NOMO-1 treated with dmso at 0.1 percent for 144 hours (cell line): ENCODE data around the gene EFCAB12.
"Not testable (repeated sequence)": the region's sequence is repeated elsewhere in the genome, so short reads cannot be mapped to it uniquely, and the experiment has no call there.

Experiments
- DNase-seq: peaks from one replicate; lab custom pipeline; 2025; ENCODE audit not compliant: unreplicated experiment; lab: John Stamatoyannopoulos, UW

EFCAB12 gene

DNA sequence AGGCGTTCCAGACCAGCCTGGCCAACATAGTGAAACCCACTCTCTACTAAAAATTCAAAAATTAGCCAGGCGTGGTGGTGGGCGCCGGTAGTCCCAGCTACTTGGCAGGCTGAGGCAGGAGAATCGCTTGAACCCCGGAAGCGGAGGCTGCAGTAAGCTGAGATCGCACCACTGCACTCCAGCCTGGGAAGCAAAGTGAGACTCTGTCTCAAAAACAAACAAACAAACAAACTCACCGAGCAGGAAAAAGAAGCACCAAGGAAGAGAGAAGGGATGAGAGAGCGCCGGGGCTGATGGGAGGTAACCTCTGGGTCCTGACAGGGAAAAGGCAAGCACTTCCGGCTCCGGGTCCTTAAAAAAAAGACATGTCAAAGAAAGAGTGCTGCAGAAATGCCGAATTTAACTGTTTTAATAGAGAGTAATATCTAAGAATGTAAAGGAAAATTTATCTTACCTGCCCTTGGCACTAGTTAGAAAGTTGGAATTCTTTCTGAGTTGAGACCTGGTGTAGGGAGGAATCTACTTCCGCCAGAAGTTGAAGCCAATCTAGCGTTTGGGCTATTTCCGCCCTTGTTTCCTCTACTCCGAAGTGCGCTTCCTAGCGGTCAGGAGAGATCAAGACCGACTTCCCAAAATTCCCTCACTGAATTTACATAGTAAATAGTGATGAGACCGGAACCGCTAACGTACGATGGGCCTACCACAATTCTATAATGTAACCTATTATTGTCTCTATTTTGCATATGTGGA, 29.1 kb downstream of the EFCAB12 start:
- DNase-seq = peak; percentile 94

DNA sequence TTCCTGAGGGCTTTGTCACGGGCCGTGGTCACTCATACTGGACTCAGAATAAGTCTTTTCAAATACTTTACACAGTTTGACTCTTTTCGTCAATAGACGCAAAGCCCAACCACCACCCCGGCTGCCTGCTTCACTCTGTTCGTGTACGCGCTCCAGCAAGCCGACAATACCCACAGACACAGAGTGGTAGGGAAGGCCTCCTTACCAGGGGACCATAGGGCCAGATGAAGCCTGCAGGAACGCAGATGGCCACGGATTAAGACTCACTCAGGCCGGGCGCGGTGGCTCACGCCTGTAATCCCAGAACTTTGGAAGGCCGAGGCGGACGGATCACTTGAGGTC, 29.7 kb downstream of the EFCAB12 start:
- no peak for DNase-seq

DNA sequence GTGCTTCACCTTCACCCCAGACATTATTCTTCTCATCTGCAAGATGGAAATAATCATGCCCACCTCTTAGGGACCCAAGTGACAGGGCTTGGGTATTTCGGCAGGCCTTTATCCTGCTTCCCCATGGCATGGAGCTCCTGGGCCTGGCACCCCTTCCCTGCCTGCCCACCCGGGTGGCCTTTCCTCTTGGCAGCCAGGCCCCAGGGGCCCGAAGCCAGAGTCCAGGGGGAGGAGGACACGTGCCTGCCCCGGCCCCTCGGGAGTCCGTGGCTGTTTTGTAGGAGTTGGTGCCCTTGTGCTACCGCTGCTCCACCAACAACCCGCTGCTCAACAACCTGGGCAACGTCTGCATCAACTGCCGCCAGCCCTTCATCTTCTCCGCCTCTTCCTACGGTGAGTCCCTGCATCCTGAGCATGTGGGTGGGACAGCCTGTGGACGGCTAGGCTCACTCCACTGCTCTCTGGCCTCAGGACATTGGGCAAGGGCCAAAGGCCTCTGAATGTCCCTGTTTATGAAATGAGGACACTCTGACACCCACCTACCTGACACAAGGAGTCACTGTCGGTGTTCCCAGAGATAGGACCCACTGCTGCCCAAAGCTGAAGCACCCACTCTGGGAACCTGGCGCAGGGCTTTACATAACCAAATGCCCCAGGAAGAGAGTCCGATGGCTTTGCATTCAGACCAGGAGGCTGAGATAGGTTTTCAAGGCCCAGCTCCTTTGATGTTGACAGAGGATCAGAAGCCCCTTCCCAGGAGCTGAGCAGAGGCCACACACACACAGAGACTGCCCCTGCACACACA, 34.5 kb downstream of the EFCAB12 start:
- DNase-seq = not testable (repeated sequence)

DNA sequence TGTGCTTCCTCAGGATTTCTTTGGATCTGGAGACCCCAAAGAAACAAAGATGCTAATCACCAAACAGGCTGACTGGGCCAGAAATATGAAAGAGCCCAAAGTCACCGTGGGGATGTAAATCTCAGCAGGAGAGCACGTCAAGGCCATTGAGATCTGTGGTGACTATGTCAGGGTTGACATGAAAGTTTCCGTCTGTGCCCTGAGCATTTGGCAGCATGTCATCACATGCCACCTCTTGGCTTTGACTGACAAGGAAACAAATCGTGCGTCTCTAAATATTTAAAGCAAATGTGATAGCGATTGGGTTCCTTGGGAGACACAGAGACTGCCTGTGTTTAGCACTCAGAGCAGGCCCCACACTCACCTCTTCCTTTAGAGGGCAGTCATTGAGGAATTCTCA, 35.2 kb downstream of the EFCAB12 start:
- DNase-seq = no peak

DNA sequence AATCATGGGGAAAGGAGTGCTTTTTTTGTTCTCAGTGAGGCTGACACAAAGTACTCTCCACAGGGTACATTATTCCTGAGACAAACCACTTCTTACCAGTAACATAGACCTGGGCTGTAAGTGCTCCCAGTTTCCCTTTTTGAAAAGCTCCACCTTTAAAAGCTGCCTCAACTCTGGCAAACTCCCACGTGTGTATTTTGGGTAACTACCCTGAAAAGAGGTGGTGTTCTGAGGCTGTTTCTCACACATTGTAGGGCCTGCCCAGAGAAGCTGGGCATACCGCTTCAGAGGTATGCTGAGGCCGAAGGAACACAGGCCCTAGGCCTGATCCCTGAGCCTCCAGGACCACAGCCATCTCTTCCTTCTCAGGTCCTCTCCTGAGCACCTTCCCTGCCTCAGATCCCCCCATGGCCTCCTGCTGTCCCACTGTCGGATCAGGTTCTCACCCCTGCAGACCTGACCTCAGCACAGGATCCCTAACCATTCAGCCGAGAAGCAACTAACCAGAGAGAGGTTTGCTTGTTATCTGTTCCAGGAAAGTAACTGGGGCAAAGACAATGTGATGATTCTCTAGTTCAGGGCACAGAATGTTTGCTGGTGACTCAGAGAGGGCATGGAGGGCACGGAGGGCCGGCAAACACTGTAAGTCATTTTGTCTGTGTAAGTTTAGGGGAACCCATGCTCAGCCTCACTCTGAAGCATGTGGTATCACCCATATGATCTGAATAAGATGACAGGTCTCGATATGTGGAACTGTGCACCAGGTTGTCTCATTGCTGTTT, 36.1 kb downstream of the EFCAB12 start:
- not testable (repeated sequence) for DNase-seq

DNA sequence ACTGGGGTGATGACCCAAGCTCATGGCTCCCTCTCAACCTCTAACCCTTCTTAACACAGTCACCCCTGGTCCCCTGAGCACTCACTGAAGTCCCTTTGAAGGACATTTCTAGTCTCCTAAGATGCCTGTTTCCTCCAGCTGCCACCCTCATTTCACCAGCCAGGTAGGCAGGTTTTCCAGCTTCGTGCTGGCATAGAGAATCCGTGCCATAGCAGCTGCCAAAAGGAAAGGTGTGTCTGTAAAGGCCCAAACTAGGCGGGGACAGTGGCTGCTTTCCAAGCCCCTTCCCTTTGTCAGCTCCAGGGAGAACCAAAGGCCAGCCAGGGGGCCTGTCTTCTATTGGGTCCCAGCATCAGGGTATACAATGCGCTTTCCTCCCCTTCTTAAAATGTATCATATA, 36.9 kb downstream of the EFCAB12 start:
- DNase-seq = not testable (repeated sequence)

DNA sequence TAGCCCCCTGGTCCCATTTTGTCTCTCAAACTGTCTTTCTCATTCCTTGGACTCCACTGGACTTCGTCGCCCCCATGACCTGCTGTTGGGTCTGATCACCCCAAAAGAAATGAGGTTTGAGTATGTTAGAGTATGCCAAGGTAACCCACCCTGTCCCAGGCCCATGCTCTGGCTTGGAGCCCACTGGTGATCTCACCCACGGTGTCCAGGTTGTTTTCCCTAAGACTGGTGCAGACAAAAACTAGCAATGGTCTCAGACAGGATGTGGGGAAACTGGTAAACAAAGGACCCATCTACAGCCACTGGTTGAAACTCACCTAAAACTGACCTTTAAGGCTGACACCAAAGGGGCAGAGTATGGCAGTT, 38.9 kb downstream of the EFCAB12 start:
- no peak for DNase-seq

DNA sequence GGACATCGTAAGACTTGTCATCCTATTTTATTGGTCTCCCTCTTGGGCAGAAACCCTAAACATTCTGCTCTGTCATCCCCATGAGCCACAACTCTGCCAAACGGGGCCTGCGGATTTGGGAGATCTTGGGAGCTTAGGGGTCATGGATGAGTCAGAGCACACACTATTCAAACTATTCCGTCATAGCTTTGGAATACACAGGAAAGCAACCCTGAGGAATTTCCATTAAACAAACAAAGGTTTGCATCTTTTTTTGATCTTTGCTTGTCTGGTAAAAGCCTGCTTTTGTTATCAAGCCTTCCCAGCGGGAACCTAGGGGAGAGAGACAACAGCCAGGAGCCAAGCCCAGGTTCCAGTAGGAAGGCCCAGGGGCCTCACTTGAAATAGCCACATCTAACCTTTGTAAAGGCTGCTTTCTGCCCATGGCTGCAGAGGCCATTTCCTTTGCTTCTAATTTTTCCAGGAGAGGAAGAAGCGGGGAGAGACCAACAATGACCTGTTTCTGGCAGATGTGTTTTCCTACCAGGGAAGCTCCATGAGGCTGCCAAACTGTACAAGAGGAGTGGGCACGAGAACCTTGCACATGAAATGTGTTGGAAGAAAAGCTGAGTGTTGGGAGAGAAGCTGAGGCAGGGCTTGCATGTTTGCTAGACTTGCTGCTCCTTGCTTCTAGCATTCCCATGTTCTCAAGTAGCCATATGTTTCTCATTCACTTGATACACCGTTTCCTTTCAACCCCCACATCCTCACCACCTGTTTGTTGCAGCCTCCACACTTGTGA, 39.5 kb downstream of the EFCAB12 start:
- DNase-seq = not testable (repeated sequence)

DNA sequence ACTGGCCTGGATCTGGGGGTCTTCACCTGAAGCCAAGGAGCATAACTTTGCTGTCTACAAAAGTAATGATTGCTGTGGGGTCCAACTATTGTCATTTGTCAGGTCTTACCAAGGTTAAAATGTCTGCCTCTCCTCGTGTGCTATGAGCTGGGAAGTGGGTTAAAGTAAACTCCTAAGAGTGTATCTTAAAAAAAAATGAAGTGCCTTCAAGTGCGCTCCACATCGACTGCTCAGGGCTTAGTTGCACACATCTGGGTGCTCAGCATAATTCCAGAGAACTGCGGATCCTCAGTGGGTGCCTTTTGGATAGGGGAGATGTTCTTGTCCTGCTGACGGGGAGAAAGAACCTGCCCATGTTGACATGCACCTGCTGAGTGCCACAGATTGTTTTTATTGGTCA, 40.9 kb downstream of the EFCAB12 start:
- no peak for DNase-seq

DNA sequence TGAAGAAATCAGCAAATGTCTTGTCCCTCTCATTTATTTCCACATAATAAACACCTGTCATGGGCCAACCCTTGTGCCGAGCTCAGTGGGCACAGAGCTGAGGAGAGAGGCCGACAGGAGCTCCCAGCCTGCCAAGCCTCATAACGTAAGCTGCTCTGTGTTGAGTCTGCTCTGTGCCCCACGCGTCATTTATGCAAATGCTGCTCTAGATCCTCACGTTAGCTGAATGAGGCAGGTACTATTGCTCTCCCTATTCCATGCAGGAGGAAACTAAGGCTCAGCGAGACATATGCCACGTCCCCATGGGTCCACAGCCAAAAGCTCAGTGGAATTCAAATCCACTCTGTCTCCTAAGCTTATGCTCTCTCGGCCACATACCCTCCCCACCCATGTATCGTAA, 41.5 kb downstream of the EFCAB12 start:
- no peak for DNase-seq

DNA sequence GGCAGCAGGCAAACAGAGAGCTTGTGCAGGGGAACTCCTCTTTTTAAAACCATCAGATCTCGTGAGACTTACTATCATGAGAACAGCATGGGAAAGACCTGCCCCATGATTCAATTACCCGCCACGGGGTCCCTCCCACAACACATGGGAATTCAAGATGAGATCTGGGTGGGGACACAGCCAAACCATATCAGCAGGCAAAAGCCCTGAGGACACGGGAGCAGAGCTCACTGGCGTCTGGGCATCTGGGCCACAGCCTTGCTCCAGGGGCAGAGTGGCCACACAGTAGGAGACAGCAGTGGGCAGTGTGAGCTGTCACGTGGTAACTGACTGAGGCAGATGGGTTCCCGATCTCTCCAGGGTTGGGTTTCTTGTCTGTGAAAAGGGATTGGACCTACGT, 42.9 kb downstream of the EFCAB12 start:
- not testable (repeated sequence) for DNase-seq

DNA sequence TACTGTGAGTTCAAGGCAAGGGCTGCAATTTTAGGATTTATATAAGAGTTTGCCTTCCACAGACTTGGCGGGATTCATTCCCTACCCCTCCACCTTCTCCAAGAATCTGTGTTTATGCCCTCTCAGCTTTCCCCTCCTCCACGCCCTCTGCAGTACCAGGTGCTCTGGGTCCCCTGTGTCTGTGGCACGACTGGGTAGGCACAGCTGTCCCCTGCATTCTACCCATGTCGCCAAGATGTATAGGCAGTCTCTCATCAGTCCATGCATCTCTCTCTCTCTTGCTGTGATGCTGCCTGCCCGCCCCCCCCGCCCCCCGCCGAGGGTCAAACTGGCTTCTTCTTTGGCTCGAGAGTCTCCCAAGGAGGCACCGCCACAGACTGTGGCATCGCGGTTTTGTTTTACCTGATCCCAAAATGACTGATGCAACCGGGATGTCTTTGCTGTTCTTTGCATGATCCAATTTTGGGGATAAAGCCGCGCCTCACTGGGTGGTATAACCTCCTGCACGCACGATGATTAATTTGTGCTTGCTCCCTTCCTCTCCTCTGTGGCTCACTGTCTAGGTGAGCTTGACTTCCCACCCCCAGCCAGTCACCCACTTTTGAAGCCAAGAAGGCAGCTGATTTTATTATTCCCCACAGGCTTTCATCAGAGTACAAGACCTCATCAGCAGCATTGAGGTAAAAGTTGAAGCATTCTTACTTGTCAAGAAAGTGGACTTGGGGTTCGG, 43.7 kb downstream of the EFCAB12 start:
- DNase-seq = no peak

DNA sequence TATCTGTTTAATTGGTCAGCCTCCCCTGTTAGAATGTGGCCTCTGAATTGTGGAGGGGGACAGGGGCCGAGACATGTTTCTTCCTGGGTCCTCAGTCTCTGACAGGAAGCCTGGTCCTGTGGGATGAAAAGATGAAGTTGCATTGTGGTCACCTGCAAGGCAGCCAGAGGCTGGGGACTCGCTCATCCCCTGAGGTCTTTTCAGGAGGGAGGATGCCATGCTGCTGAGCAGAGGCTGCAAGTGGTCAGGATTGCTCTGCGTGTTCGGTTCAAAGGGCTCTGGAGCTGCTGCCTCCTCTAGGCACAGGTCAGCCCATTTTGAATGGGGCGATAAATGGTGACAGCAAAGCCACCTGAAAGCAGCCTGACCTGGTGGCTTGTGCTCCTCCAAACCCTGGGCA, 44.3 kb downstream of the EFCAB12 start:
- not testable (repeated sequence) for DNase-seq

DNA sequence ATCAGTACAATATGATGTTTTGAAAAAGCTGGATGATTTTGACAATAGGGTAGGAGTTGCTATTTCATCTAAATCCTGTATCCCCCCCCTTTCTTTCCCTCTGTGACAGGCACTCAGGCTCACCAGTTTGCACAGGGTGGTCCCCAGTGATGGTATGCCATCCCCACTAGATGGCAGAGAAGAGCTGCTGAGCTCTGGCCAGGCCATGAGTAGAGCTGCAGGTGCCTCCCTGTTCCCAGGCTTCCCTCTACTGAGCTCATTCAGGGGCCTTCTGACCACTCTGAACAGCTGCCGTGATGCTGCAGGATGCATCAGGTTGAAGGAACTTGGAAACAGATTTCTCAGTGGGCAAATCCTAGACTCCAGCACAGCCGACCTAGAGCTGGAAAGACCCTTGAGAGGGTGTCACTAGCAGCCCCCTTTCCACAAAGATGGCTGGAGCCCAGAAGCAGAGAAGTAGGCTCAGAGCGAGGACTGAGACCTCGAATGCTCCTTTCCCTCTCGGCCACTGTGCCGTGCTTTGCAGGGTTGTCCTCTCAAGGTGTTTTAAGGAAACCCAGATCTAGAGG, 45.1 kb downstream of the EFCAB12 start:
- peak; percentile 44 for DNase-seq

DNA sequence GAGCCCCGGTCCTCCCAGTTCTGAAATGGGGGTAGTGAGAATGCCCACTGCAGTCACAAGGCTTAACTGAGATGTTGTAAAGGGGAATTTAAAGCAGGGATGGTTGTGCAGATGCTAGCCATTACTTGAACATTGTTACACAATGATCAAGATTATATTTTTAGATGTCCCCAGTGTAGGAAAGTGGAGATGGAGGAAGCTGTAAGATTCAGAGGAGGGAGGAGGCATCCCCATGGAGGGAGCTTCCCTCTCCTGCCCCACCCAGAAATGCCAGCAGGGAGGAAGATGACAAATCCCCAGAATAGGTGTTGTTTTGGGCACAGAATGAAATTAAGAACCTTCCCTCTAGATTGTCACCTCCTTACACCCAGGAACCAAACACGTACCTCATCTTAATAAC, 46.1 kb downstream of the EFCAB12 start:
- DNase-seq = no peak

DNA sequence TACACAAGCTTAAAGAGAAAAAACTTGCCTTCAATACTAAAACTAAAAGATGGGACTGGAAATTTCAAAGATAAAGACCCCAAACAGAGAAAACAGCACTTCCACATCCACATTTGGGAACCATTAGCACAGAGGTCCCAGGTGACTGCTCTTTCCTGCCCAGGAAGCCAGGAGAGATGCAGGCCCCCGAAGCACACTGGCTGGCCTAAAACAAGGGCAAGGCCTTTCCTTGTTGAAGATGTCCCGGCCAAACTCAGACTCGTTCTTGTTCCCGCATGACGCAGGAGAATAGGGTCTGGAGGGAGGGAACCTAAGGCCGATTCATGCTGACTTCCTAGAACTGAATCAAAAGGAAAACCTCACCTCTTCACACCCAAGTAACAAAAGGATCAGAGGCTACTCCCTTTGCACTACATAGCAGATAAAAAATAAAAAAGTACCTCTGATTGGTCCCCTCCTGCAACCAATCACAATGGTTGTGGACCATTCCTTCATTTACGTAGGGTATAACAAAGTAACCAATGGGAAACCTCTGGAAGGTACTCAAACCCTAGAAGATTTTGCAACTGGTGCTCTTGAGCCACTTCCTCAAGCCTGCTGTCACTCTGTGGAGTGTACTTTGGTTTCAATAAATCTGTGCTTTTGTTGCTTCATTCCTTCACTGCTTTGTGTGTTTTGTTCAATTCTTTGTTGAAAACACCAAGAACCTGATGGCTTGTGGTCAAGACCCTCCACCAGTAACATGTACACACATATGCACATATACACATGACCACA, 48.7 kb downstream of the EFCAB12 start:
- no peak for DNase-seq

DNA sequence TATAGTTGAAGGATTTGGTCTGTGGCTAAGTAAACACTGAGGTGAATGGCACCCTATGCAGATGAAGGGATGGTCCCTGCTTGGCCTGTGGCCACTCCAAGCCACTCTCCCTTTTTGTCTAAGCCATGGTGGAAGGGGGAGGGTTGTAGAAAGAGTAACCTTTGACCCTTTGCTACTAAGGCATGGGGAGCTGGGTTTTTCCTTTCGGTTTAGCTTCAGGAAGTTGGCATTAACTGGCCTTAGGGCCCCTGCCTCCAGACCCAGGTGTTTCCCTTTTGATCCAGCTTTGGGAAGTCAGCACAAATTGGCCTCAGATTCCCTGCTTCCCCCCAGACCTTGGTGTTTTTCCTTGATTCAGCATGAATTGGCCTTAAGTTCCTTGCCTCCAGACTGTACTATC, 49.5 kb downstream of the EFCAB12 start:
- DNase-seq = no peak

DNA sequence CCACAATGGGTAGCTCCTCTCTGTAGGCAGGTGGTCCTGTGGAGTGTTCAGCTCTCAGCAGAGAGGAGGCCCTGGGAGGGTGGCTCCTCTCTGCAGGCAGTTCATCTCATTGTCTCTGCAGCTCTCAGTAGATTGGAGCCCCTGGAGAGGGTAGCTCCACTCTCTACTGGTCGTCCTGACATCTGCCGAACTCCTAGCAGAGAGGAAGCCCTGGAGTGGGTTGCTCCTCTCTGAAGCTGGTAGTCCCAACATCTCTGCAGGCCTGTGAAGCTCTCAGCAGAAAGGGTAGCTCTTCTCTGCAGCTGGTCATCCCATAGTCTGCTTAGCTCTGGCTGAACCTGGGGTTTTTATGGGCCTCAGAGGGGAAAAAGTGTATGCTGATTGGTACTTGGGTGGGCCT, 50.8 kb downstream of the EFCAB12 start:
- no peak for DNase-seq

DNA sequence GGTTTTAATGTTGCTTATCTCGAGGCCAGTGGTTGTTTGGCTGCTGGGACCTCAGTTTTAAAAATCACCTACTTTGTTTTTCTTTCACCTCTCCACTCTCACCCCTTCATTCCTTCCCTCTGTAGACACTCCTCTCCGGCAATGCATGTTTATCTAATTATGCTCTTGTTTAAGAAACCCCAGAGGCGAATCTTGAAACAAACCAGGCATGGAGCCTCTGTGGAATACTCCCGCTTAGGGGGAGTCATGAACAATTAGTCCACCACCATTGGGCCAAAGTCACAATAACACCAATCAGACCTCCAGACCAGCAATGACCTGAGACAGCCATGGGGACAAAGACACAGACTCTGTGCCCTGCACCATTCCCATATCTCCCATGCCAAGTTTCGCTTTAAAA, 53.3 kb downstream of the EFCAB12 start:
- no peak for DNase-seq
